Lower lobe of right lung (tissue), 2 donors: Measurements from ENCODE around the gene SSTR3. TPM values are rescaled to one million over a fixed set of nuclear protein-coding genes. Genes with fewer than 3 reads are reported as not detected.

Source experiments
- ATAC-seq, 2 donors: fragments of 200-7000 bp; cut with Tn5 transposase; one replicate each; pipeline ENCODE4 v1.9.1; 2020 to 2022; ENCODE audit warnings: mild to moderate bottlenecking in 2 of 2, moderate library complexity in 2 of 2
- DNase-seq: peaks from one replicate; pipeline ENCODE4 v3.0.0-alpha.2; 2020
- H3K27ac ChIP-seq: fragments of 200-600 bp; one replicate; pipeline ENCODE4 v1.8.0; 2022
- H3K27me3 ChIP-seq: fragments of 200-600 bp; one replicate; pipeline ENCODE4 v1.8.0; 2022; ENCODE audit warnings: low read depth
- H3K36me3 ChIP-seq: fragments of 200-600 bp; one replicate; pipeline ENCODE4 v1.8.0; 2022; ENCODE audit warnings: mild to moderate bottlenecking
- H3K4me1 ChIP-seq: fragments of 200-600 bp; one replicate; pipeline ENCODE4 v1.8.0; 2022
- H3K4me3 ChIP-seq: fragments of 200-600 bp; one replicate; pipeline ENCODE4 v1.8.0; 2022; ENCODE audit warnings: mild to moderate bottlenecking
- H3K9me3 ChIP-seq: fragments of 200-600 bp; one replicate; pipeline ENCODE4 v1.8.0; 2022
- intact Hi-C: fragments of 100-400 bp; cut with DNase I; formaldehyde crosslinking; loops from one replicate; pipeline ENCODE4 v1.11.0; 2022
- total RNA-seq: library from RNA; stranded (reverse); fragmentation: NEBNext Ultra II Directional; extraction: Animal tissue kit (Norgen Biotek cat#: 25700); gene quantifications from one replicate; pipeline ENCODE4 v1.2.1, GENCODE V29; 2021
- TF ChIP-seq, protein P1 (sequence below): fragments of 200-600 bp; IDR thresholded peaks from one replicate; pipeline ENCODE4 v1.8.0; 2022; ENCODE audit warnings: antibody characterized with exemption, mild to moderate bottlenecking
- donor health status: DM: no; HTN: yes; CAD: no; lungs with severe emphysema.

SSTR3 gene
- total RNA-seq, 1 donor from 2014 or later: not detected

DNA sequence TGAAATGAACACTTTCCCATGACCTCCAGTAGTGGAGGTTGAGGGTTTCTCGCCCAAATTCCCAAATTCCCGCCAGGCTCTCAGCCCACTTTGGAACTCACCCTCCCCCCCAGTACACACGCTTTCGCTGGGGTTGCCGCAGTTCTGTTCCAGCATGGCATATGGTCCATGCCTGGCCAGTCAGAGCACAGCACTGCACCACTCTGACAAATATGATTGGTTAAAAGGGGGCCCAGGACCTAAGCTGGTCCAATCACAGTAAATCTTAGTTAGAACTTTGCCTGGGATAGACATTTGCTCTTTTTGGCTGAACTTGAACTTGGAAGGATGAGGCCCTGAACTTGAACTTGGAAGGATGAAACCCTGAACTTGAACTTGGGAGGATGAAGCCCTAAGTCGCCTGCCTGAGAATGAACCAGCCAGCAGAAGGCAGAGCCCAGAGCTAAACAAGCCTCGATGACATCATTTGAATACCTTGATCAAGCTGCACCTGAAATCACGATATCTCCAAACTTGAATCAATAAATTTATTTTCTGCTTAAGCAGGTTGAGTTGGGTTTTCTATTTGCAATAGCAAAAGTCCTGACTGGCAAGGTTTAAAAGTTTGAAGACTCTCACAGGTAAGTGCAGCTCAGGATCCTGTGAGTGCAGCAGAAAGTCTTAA is 12.6 kb upstream of the SSTR3 start:
- Histone ChIP-seq H3K9me3 (no peaks in the 10 kb centered on the region), H3K36me3 (peaks cover 22% of the 10 kb centered on the region), H3K27ac (no peak overlapping the region), H3K4me3 (no peak overlapping the region), H3K27me3 (no peaks in the 10 kb centered on the region), H3K4me1 (peaks cover 22% of the 10 kb centered on the region)
- ATAC-seq (no peak), DNase-seq (no peak)
- TF ChIP-seq, protein P1, sequence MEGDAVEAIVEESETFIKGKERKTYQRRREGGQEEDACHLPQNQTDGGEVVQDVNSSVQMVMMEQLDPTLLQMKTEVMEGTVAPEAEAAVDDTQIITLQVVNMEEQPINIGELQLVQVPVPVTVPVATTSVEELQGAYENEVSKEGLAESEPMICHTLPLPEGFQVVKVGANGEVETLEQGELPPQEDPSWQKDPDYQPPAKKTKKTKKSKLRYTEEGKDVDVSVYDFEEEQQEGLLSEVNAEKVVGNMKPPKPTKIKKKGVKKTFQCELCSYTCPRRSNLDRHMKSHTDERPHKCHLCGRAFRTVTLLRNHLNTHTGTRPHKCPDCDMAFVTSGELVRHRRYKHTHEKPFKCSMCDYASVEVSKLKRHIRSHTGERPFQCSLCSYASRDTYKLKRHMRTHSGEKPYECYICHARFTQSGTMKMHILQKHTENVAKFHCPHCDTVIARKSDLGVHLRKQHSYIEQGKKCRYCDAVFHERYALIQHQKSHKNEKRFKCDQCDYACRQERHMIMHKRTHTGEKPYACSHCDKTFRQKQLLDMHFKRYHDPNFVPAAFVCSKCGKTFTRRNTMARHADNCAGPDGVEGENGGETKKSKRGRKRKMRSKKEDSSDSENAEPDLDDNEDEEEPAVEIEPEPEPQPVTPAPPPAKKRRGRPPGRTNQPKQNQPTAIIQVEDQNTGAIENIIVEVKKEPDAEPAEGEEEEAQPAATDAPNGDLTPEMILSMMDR: no peak
- intact Hi-C loops: no loop called here

DNA sequence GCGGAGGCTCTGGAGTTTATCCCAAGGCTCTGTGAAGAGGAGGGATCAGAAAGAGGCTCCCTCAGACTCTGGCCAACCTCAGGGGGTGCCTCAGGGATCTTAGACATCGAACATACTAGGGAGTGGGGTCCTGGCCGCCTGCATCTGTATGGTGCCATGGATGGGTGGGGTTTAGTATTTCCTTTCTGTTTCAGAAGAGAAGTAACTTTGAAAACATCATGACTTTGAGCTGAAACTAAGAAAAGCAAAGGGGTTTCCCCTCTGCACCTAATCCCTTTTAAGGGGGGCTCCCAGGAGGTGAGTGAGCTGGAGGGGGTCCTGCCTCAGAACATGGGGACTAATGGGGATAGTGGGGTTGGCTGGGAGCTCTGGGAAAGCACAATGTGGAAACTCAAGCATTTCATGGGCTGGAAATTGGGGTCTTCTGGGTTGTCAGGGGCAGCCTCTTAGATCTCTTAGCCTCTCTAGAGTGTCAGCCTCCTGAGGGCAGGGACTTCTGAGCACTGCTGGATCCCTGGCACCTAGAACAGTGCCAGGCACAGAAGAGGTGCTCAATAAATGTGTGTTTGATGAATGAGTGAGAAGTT is 11.8 kb upstream of the SSTR3 start:
- no peak overlapping the region for H3K27ac ChIP-seq
- no peak overlapping the region for H3K4me3 ChIP-seq
- peaks cover 13% of the 10 kb centered on the region for H3K4me1 ChIP-seq
- peaks cover 22% of the 10 kb centered on the region for H3K36me3 ChIP-seq
- intact Hi-C loops: no loop called here
- TF ChIP-seq, protein P1: no peak
- DNase-seq: no peak
- no peaks in the 10 kb centered on the region for H3K9me3 ChIP-seq
- H3K27me3 ChIP-seq: peaks cover 4% of the 10 kb centered on the region
- no peak for ATAC-seq

DNA sequence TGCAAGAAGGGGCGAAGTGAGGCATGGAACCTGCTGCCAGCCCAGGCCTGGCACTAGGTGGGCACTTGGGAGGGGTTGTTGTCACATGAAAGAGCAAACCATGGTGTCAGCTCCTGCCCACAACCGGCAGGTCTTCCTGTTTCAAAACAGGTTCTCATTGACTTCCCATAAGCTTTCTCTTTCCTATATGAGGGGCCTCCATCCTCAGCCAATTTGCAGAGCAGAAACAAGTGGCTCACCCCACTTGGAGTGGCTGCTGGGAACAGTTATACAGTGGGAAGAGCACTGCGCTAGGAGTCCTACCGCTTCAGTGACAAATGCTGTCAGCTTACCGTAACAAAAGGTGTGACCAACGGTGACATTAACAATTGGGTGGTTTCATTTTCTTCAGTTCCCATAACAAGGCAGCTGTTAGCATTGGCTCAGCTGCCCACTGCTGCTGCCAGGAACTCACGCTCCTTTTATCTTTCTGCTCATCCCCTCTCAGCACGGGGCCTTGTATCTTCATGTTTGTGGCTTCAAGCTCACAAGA is 10.2 kb upstream of the SSTR3 start:
- H3K4me3 ChIP-seq: no peak overlapping the region
- H3K9me3 ChIP-seq: no peaks in the 10 kb centered on the region
- intact Hi-C loops: no loop called here
- H3K27me3 ChIP-seq: peaks cover 4% of the 10 kb centered on the region
- no peaks in the 10 kb centered on the region for H3K4me1 ChIP-seq
- DNase-seq: no peak
- H3K27ac ChIP-seq: peak overlapping the region; percentile 39
- H3K36me3 ChIP-seq: peaks cover 16% of the 10 kb centered on the region
- no peak for ATAC-seq
- TF ChIP-seq, protein P1: no peak

DNA sequence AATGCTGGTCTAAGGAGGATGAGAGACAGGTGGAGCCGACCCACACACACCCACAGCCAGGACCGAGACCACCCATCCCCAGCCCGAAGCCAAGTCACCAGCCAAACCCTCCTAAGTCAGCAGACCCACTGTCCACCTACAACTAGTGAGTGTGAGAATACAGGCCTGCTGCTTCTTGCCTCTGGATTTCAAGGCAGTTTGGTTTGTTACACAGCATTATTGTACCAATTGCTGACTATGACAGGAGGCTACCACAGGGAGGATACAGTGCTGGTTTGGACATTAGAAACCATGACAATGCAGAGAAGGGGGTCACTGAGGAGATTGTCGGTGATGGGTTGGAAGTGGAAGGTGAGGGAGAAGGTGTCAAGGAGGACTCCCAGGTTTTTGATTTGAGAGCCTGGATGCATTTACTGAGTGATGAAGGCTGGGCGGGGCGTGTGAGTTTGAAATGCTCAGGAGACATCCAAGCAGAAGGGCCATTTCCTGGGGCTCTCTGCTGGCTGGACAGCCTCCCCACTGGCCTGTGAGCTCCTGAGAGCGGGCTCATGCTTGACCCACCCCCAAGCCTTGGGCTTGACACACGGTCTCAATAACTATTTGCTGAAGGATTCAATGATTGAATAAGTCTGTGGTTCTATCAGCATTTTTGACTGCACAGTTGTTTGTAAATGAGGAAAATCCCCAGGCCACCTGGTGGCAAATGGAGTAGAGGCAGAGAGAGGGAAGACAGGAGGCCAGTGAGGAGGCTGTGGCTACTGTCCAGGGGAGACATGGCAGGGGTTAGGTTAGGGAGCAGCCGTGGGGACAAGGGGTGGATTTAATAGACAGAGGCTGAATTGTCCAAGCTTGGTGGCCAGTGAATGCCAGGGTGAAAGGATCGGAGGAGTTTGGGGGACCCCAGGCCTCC is 9.4 kb upstream of the SSTR3 start:
- Histone ChIP-seq H3K4me1 (no peaks in the 10 kb centered on the region), H3K36me3 (peaks cover 16% of the 10 kb centered on the region), H3K27ac (peak overlapping the region; percentile 39), H3K9me3 (no peaks in the 10 kb centered on the region), H3K4me3 (no peak overlapping the region), H3K27me3 (peaks cover 4% of the 10 kb centered on the region)
- TF ChIP-seq, protein P1: no peak
- intact Hi-C loops: no loop called here
- DNase-seq: no peak
- no peak for ATAC-seq

DNA sequence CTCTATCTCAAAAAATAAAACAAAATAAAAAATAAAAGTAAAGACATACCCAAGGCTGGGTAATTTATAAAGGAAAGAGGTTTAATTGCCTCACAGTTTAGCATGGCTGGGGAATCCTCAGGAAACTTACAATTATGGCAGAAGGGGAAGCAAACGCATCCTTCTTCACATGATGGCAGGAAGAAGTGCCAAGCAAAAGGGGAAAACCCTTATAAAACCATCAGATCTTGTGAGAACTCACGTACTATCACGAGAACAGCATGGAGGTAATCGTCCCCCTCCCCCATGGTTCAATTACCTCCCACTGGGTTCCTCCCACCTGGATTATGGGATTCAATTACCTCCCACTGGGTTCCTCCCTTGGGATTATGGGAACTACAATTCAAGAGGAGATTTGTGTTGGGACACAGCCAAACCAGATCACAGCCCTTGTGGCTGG is 8.3 kb upstream of the SSTR3 start:
- intact Hi-C loops: no loop called here
- TF ChIP-seq, protein P1: no peak
- no peak overlapping the region for H3K27ac ChIP-seq
- no peak overlapping the region for H3K4me3 ChIP-seq
- no peaks in the 10 kb centered on the region for H3K9me3 ChIP-seq
- H3K27me3 ChIP-seq: peaks cover 4% of the 10 kb centered on the region
- ATAC-seq (no peak), DNase-seq (no peak)
- peaks cover 7% of the 10 kb centered on the region for H3K36me3 ChIP-seq
- H3K4me1 ChIP-seq: no peaks in the 10 kb centered on the region
